GM21526 (cell line): ENCODE measurements around the gene CTNNA3.

Experiments used
- ATAC-seq: cut with Tn5 transposase; IDR thresholded peaks from one replicate; pipeline ENCODE4 v1.9.1; 2021; ENCODE audit warnings: moderate library complexity; ENCODE audit not compliant: unreplicated experiment, low FRiP score

The CTNNA3 gene

GRCh38 chr10:67072654-67073053, 623.3 kb downstream of the CTNNA3 start:
- no peak for ATAC-seq

GRCh38 chr10:67050415-67050814, 645.6 kb downstream of the CTNNA3 start:
- no peak for ATAC-seq

GRCh38 chr10:67049988-67050387, 646.0 kb downstream of the CTNNA3 start:
- no peak for ATAC-seq

- ATAC-seq, result no peak
Observed at GRCh38 chr10:67046507-67046906, 649.5 kb downstream of the CTNNA3 start.

- ATAC-seq, result no peak
Observed at GRCh38 chr10:67045404-67045803, 650.6 kb downstream of the CTNNA3 start.

- ATAC-seq, result no peak
Observed at GRCh38 chr10:67043041-67043440, 653.0 kb downstream of the CTNNA3 start.

- ATAC-seq, result no peak
Observed at GRCh38 chr10:67036808-67037207, 659.2 kb downstream of the CTNNA3 start.

GRCh38 chr10:67033878-67034277, 662.1 kb downstream of the CTNNA3 start:
- ATAC-seq, result no peak

- ATAC-seq, result no peak
Observed at GRCh38 chr10:67022099-67022498, 673.9 kb downstream of the CTNNA3 start.

- no peak for ATAC-seq
Observed at GRCh38 chr10:67017218-67017617, 678.8 kb downstream of the CTNNA3 start.

GRCh38 chr10:67015225-67015624, 680.8 kb downstream of the CTNNA3 start:
- ATAC-seq, result no peak

- ATAC-seq, result no peak
Observed at GRCh38 chr10:67011981-67012380, 684.0 kb downstream of the CTNNA3 start.

- no peak for ATAC-seq
Observed at GRCh38 chr10:67011480-67011879, 684.5 kb downstream of the CTNNA3 start.

- ATAC-seq, result no peak
Observed at GRCh38 chr10:67005981-67006380, 690.0 kb downstream of the CTNNA3 start.

- ATAC-seq, result no peak
Observed at GRCh38 chr10:67004690-67005089, 691.3 kb downstream of the CTNNA3 start.

- ATAC-seq, result no peak
Observed at GRCh38 chr10:66999762-67000545, 696.0 kb downstream of the CTNNA3 start.

GRCh38 chr10:66996996-66997395, 699.0 kb downstream of the CTNNA3 start:
- no peak for ATAC-seq

- no peak for ATAC-seq
Observed at GRCh38 chr10:66990143-66990830, 705.7 kb downstream of the CTNNA3 start.

GRCh38 chr10:66983475-66983818, 712.5 kb downstream of the CTNNA3 start:
- ATAC-seq, result no peak

- ATAC-seq, result no peak
Observed at GRCh38 chr10:66982792-66983474, 713.1 kb downstream of the CTNNA3 start.

- no peak for ATAC-seq
Observed at GRCh38 chr10:66982053-66982420, 714.0 kb downstream of the CTNNA3 start.
